GM12878 (cell line): ENCODE results near the gene SLC32A1. TPM values are rescaled to one million over a fixed set of nuclear protein-coding genes. Genes with fewer than 3 reads are reported as not detected.

Source experiments
- ATAC-seq: fragments of 200-7000 bp; cut with Tn5 transposase; 3 replicates; pipeline ENCODE4 v1.9.1; 2020; ENCODE audit warnings: mild to moderate bottlenecking, moderate library complexity
- BruUV-seq: library from RNA; stranded (reverse); fragments of 400-500 nt; replicated peaks from 2 replicates; lab custom pipeline; 2021; lab: Mats Ljungman, UMichigan
- CTCF ChIA-PET: fragments of 300-600 bp; sonication (Branson Sonifier 250); formaldehyde crosslinking; extraction: SDS; loops from one replicate; lab custom pipeline; 2021; ENCODE audit warnings: inconsistent platforms; lab: Yijun Ruan, JAX
- POLR2A ChIA-PET: fragments of 350-600 bp; formaldehyde crosslinking; extraction: SDS; loops from one replicate; lab custom pipeline; 2021; ENCODE audit warnings: inconsistent platforms; lab: Charles Lee
- RAD21 ChIA-PET: fragments of 300-600 bp; sonication (Branson Sonifier 250); formaldehyde crosslinking; loops from one replicate; lab custom pipeline; 2023; ENCODE audit warnings: antibody characterized with exemption; ENCODE audit not compliant: unreplicated experiment; lab: Charles Lee
- SMC1A ChIA-PET: fragments of 300-600 bp; sonication (Branson Sonifier 250); formaldehyde crosslinking; loops from one replicate; lab custom pipeline; 2023; ENCODE audit not compliant: unreplicated experiment, uncharacterized antibody; lab: Charles Lee
- DNase-seq: peaks from one replicate; pipeline ENCODE4 v3.0.0-alpha.2; 2011; ENCODE audit warnings: low read depth, low spot score
- FAIRE-seq: peaks from 3 replicates; lab custom pipeline; 2011; peaks lifted over from hg19 to GRCh38; lab: Jason Lieb, UNC
- H2AFZ ChIP-seq: 2 replicates; pipeline ENCODE4 v1.6.0; 2011; ENCODE audit warnings: low read depth, low read length, control low read depth; ENCODE audit not compliant: control insufficient read depth
- H3K27ac ChIP-seq: 2 replicates; pipeline ENCODE4 v1.5.1; 2011; ENCODE audit warnings: control low read depth; ENCODE audit not compliant: control insufficient read depth, insufficient read depth
- H3K27me3 ChIP-seq, 2 experiments: replicated peaks in 1 of 2; 2 replicates each; pipeline versions ENCODE4 v1.6.0 to v1.6.1; 2011; ENCODE audit warnings: low read length in 1 of 2; ENCODE audit not compliant: control insufficient read depth in 2 of 2, insufficient read depth in 2 of 2
- H3K36me3 ChIP-seq, 2 experiments: 2 replicates each; pipeline ENCODE4 v1.5.1; 2011; ENCODE audit warnings: low read length in 1 of 2; ENCODE audit not compliant: control insufficient read depth in 2 of 2, insufficient read depth in 2 of 2
- H3K4me1 ChIP-seq: 2 replicates; pipeline ENCODE4 v1.6.1; 2011; ENCODE audit warnings: mild to moderate bottlenecking, low read length, moderate library complexity, mixed read lengths; ENCODE audit not compliant: control insufficient read depth, insufficient read depth
- H3K4me2 ChIP-seq: 2 replicates; pipeline ENCODE4 v1.6.0; 2011; ENCODE audit warnings: control low read depth; ENCODE audit not compliant: control insufficient read depth, insufficient read depth
- H3K4me3 ChIP-seq: fragments of 200-600 bp; sonication (generic); 2 replicates; pipeline ENCODE4 v1.5.1; 2016
- H3K79me2 ChIP-seq: 2 replicates; pipeline ENCODE4 v1.6.0; 2011; ENCODE audit warnings: low read length; ENCODE audit not compliant: control insufficient read depth, insufficient read depth
- H3K9ac ChIP-seq: 2 replicates; pipeline ENCODE4 v1.8.0; 2011; ENCODE audit warnings: low read length, control low read depth, mixed read lengths; ENCODE audit not compliant: control insufficient read depth, insufficient read depth
- H3K9me3 ChIP-seq: replicated peaks from 3 replicates; pipeline ENCODE4 v1.5.1; 2011; ENCODE audit warnings: mild to moderate bottlenecking, low read length; ENCODE audit not compliant: control insufficient read depth, insufficient read depth
- H4K20me1 ChIP-seq: 2 replicates; pipeline ENCODE4 v1.6.0; 2011; ENCODE audit not compliant: control insufficient read depth, insufficient read depth
- CHD1 ChIP-seq: IDR thresholded peaks from 2 replicates; pipeline ENCODE4 v1.6.1; 2012; ENCODE audit warnings: low read depth, low read length, improper control_type of control experiment
- EGR1 ChIP-seq, 2 experiments: IDR thresholded peaks; 1 replicate in 1 of 2; 2 replicates in 1 of 2; pipeline ENCODE4 v1.6.1; 2011 to 2012; ENCODE audit warnings: low read depth in 2 of 2, low read length in 2 of 2, borderline replicate concordance in 1 of 2, mild to moderate bottlenecking in 1 of 2, moderate library complexity in 1 of 2
- FOXM1 ChIP-seq: IDR thresholded peaks from 2 replicates; pipeline ENCODE4 v1.6.1; 2012; ENCODE audit warnings: low read depth, mild to moderate bottlenecking, inconsistent platforms, low read length, moderate library complexity
- IRF3 ChIP-seq: fragments of 450-650 bp; IDR thresholded peaks from 2 replicates; pipeline ENCODE4 v1.6.1; 2014; ENCODE audit warnings: mild to moderate bottlenecking
- WRNIP1 ChIP-seq: IDR thresholded peaks from 2 replicates; pipeline ENCODE4 v1.6.1; 2011; ENCODE audit warnings: low read depth, low read length, improper control_type of control experiment, borderline replicate concordance
- WGBS: methylation state at CpG from one replicate; pipeline ENCODE4 v1.1.6; 2016; ENCODE audit warnings: low lambda C conversion rate; ENCODE audit not compliant: insufficient replicate concordance, insufficient coverage; ENCODE audit errors: missing lambda C conversion rate; 5-methylcytosine and 5-hydroxymethylcytosine counted together
- in situ Hi-C: fragments of 300-500 bp; cut with MboI; formaldehyde crosslinking; loops from 9 replicates; pipeline ENCODE4 v1.14.3; 2018; ENCODE audit warnings: mixed read lengths
- intact Hi-C: fragments of 100-400 bp; cut with micrococcal nuclease; formaldehyde crosslinking; loops from one replicate; pipeline ENCODE4 v1.14.2; 2022; ENCODE audit not compliant: unreplicated experiment
- polyA plus RNA-seq, 11 experiments: library from polyadenylated mRNA; depleted of rRNA in 4 of 11; unstranded in 6 of 11; stranded (reverse) in 5 of 11; fragments of >200 nt; fragmentation: Nextera tagmentation in 4 of 11; fragmentation: Illumina TruSeq in 1 of 11; extraction: Ambion mirVana in 4 of 11; extraction: Trizol in 1 of 11; gene quantifications; 1 replicate in 1 of 11; 2 replicates in 10 of 11; pipeline versions ENCODE4 v1.2.1 to v1.2.3, GENCODE V29; 2011 to 2016; ENCODE audit warnings: inconsistent platforms in 2 of 11, missing spikeins in 2 of 11, low read depth in 1 of 11
- small RNA-seq: library from RNA; depleted of rRNA; stranded (forward); fragments of <200 nt; gene quantifications from one replicate; pipeline ENCODE3, GENCODE V24; 2014
- total RNA-seq, 4 experiments: library from RNA; depleted of rRNA in 3 of 4; stranded (reverse); fragments of >200 nt in 3 of 4; fragmentation: Illumina TruSeq in 1 of 4; extraction: Trizol in 1 of 4; gene quantifications; 2 replicates each; pipeline versions ENCODE4 v1.2.1 to v1.2.3, GENCODE V29; 2013 to 2021

Gene SLC32A1
- total and polyA plus RNA-seq, 10 of the 15 experiments (the other 5 are each of a cell fraction or from before 2014, with no cell fraction given), result not detected

GRCh38 chr20:38776363-38776762 lies 52.1 kb downstream of the SLC32A1 start:
- in situ Hi-C loops, result no loop called here
- no peaks in the 10 kb centered on the region for H4K20me1 ChIP-seq
- no peak for DNase-seq
- H3K36me3 ChIP-seq, result peaks cover 2 to 6% of the 10 kb centered on the region in 2 experiments; a peak in 3 of 4 replicates
- no peak overlapping the region for H3K4me3 ChIP-seq
- ChIA-PET RAD21 (no interaction called here), SMC1A (no interaction called here), CTCF (interaction anchor here (0.8 to 1.4 kb wide), 2 partner anchors 116 to 119 kb away, joined by 3 to 5 read pairs; no protein-coding TSS in a partner anchor), POLR2A (interaction anchor here (0.6 kb wide), 1 partner anchor 285 kb away, joined by 3 read pairs; no protein-coding TSS in a partner anchor)
- no peak overlapping the region for H3K4me2 ChIP-seq
- H3K79me2 ChIP-seq, result no peaks in the 10 kb centered on the region
- TF ChIP-seq WRNIP1 (no peak), EGR1 (IDR thresholded peaks at IDR 0.05; ENCODE audit: borderline replicate concordance in 1 of 2, low read depth in 2 of 2, low read length in 2 of 2) (no peak), IRF3 (no peak), CHD1 (no peak), FOXM1 (no peak)
- no peaks in the 10 kb centered on the region for H3K27me3 ChIP-seq
- ATAC-seq, result no peak
- intact Hi-C loops, result no loop called here
- no peaks in the 10 kb centered on the region for H3K9me3 ChIP-seq
- H2AFZ ChIP-seq, result no peak overlapping the region
- H3K27ac ChIP-seq, result no peak overlapping the region
- no peak overlapping the region for H3K9ac ChIP-seq
- BruUV-seq, result no TSS peak
- no peaks in the 10 kb centered on the region for H3K4me1 ChIP-seq
- WGBS, result 7% methylated on average over 11 of the region's 11 CpGs
- no peak for FAIRE-seq

Small RNA genes lying within 50 kb of the gene (small RNA-seq; reads per million reads assigned to genes)
- gene RF00017, result not detected

Other genes with a start within 250 kb of the SLC32A1 start
- gene ADIG, start 143.3 kb upstream of the SLC32A1 start, total RNA-seq (2014; rRNA removed), result not detected in 2 replicates
- not detected in 2 replicates for gene ADIG, start 143.3 kb upstream of the SLC32A1 start, total RNA-seq (2014; rRNA removed; fragmentation: Illumina TruSeq; extraction: Trizol)
- gene ADIG, start 143.3 kb upstream of the SLC32A1 start, total RNA-seq (2021), result not detected in 2 replicates
- gene ADIG, start 143.3 kb upstream of the SLC32A1 start, polyA plus RNA-seq (2011; rRNA removed), result not detected in 2 replicates
- gene ADIG, start 143.3 kb upstream of the SLC32A1 start, polyA plus RNA-seq (2014; fragmentation: Illumina TruSeq; extraction: Trizol), result not detected in 2 replicates
- gene ADIG, start 143.3 kb upstream of the SLC32A1 start, polyA plus RNA-seq (2014; fragmentation: Nextera tagmentation; extraction: Ambion mirVana), result not detected
- gene ADIG, start 143.3 kb upstream of the SLC32A1 start, polyA plus RNA-seq (2014; rRNA removed), result not detected in 2 replicates
- not detected for gene ADIG, start 143.3 kb upstream of the SLC32A1 start, polyA plus RNA-seq (2016; fragmentation: Nextera tagmentation; extraction: Ambion mirVana)
- gene ARHGAP40, start 122.7 kb upstream of the SLC32A1 start, total RNA-seq (2014; rRNA removed), result 0.06 TPM in 1 of 2 replicates, not detected in the other
- gene ARHGAP40, start 122.7 kb upstream of the SLC32A1 start, total RNA-seq (2014; rRNA removed; fragmentation: Illumina TruSeq; extraction: Trizol), result not detected in 2 replicates
- not detected in 2 replicates for gene ARHGAP40, start 122.7 kb upstream of the SLC32A1 start, total RNA-seq (2021)
- gene ARHGAP40, start 122.7 kb upstream of the SLC32A1 start, polyA plus RNA-seq (2011; rRNA removed), result 0.07 and 0.19 TPM in 2 replicates
- not detected in 2 replicates for gene ARHGAP40, start 122.7 kb upstream of the SLC32A1 start, polyA plus RNA-seq (2014; fragmentation: Illumina TruSeq; extraction: Trizol)
- gene ARHGAP40, start 122.7 kb upstream of the SLC32A1 start, polyA plus RNA-seq (2014; fragmentation: Nextera tagmentation; extraction: Ambion mirVana), result not detected
- not detected in 2 replicates for gene ARHGAP40, start 122.7 kb upstream of the SLC32A1 start, polyA plus RNA-seq (2014; rRNA removed)
- not detected for gene ARHGAP40, start 122.7 kb upstream of the SLC32A1 start, polyA plus RNA-seq (2016; fragmentation: Nextera tagmentation; extraction: Ambion mirVana)
- 8.1 and 9.4 TPM in 2 replicates for gene ACTR5, start 24.0 kb downstream of the SLC32A1 start, total RNA-seq (2014; rRNA removed)
- gene ACTR5, start 24.0 kb downstream of the SLC32A1 start, total RNA-seq (2014; rRNA removed; fragmentation: Illumina TruSeq; extraction: Trizol), result 6.0 and 6.2 TPM in 2 replicates
- gene ACTR5, start 24.0 kb downstream of the SLC32A1 start, total RNA-seq (2021), result 8.6 and 8.9 TPM in 2 replicates
- 12.2 and 14.7 TPM in 2 replicates for gene ACTR5, start 24.0 kb downstream of the SLC32A1 start, polyA plus RNA-seq (2011; rRNA removed)
- gene ACTR5, start 24.0 kb downstream of the SLC32A1 start, polyA plus RNA-seq (2014; fragmentation: Illumina TruSeq; extraction: Trizol), result 7.0 and 7.4 TPM in 2 replicates
- 1 to 10 TPM in 1 of 2 experiments, under 1 TPM in 1; 0.52 to 1.7 TPM for gene ACTR5, start 24.0 kb downstream of the SLC32A1 start, polyA plus RNA-seq (2014; fragmentation: Nextera tagmentation; extraction: Ambion mirVana)
- 10.7 and 10.9 TPM in 2 replicates for gene ACTR5, start 24.0 kb downstream of the SLC32A1 start, polyA plus RNA-seq (2014; rRNA removed)
- 10 to 100 TPM in 1 of 2 experiments, 1 to 10 TPM in 1; 9.0 to 12.7 TPM for gene ACTR5, start 24.0 kb downstream of the SLC32A1 start, polyA plus RNA-seq (2016; fragmentation: Nextera tagmentation; extraction: Ambion mirVana)
- gene PPP1R16B, start 81.2 kb downstream of the SLC32A1 start, total RNA-seq (2014; rRNA removed), result 81.0 and 83.9 TPM in 2 replicates
- gene PPP1R16B, start 81.2 kb downstream of the SLC32A1 start, total RNA-seq (2014; rRNA removed; fragmentation: Illumina TruSeq; extraction: Trizol), result 63.2 and 66.5 TPM in 2 replicates
- 89.9 and 90.2 TPM in 2 replicates for gene PPP1R16B, start 81.2 kb downstream of the SLC32A1 start, total RNA-seq (2021)
- gene PPP1R16B, start 81.2 kb downstream of the SLC32A1 start, polyA plus RNA-seq (2011; rRNA removed), result 48.4 and 66.8 TPM in 2 replicates
- gene PPP1R16B, start 81.2 kb downstream of the SLC32A1 start, polyA plus RNA-seq (2014; fragmentation: Illumina TruSeq; extraction: Trizol), result 54.4 and 64.6 TPM in 2 replicates
- gene PPP1R16B, start 81.2 kb downstream of the SLC32A1 start, polyA plus RNA-seq (2014; fragmentation: Nextera tagmentation; extraction: Ambion mirVana), result 10 to 100 TPM; 13.4 to 14.2 TPM
- 61.4 and 61.5 TPM in 2 replicates for gene PPP1R16B, start 81.2 kb downstream of the SLC32A1 start, polyA plus RNA-seq (2014; rRNA removed)
- gene PPP1R16B, start 81.2 kb downstream of the SLC32A1 start, polyA plus RNA-seq (2016; fragmentation: Nextera tagmentation; extraction: Ambion mirVana), result 10 to 100 TPM; 72.2 to 77.5 TPM
- gene FAM83D, start 201.9 kb downstream of the SLC32A1 start, total RNA-seq (2014; rRNA removed), result 21.5 and 21.6 TPM in 2 replicates
- gene FAM83D, start 201.9 kb downstream of the SLC32A1 start, total RNA-seq (2014; rRNA removed; fragmentation: Illumina TruSeq; extraction: Trizol), result 12.7 and 13.6 TPM in 2 replicates
- gene FAM83D, start 201.9 kb downstream of the SLC32A1 start, total RNA-seq (2021), result 16.6 and 18.2 TPM in 2 replicates
- gene FAM83D, start 201.9 kb downstream of the SLC32A1 start, polyA plus RNA-seq (2011; rRNA removed), result 32.4 and 34.8 TPM in 2 replicates
- gene FAM83D, start 201.9 kb downstream of the SLC32A1 start, polyA plus RNA-seq (2014; fragmentation: Illumina TruSeq; extraction: Trizol), result 19.7 and 20.2 TPM in 2 replicates
- 1 to 10 TPM; 4.5 to 6.0 TPM for gene FAM83D, start 201.9 kb downstream of the SLC32A1 start, polyA plus RNA-seq (2014; fragmentation: Nextera tagmentation; extraction: Ambion mirVana)
- 17.4 and 19.1 TPM in 2 replicates for gene FAM83D, start 201.9 kb downstream of the SLC32A1 start, polyA plus RNA-seq (2014; rRNA removed)
- 10 to 100 TPM; 34.1 to 34.2 TPM for gene FAM83D, start 201.9 kb downstream of the SLC32A1 start, polyA plus RNA-seq (2016; fragmentation: Nextera tagmentation; extraction: Ambion mirVana)
- 19.4 and 19.5 TPM in 2 replicates for gene DHX35, start 237.9 kb downstream of the SLC32A1 start, total RNA-seq (2014; rRNA removed)
- 12.7 and 14.2 TPM in 2 replicates for gene DHX35, start 237.9 kb downstream of the SLC32A1 start, total RNA-seq (2014; rRNA removed; fragmentation: Illumina TruSeq; extraction: Trizol)
- gene DHX35, start 237.9 kb downstream of the SLC32A1 start, total RNA-seq (2021), result 13.4 and 15.6 TPM in 2 replicates
- gene DHX35, start 237.9 kb downstream of the SLC32A1 start, polyA plus RNA-seq (2011; rRNA removed), result 18.6 and 21.6 TPM in 2 replicates
- gene DHX35, start 237.9 kb downstream of the SLC32A1 start, polyA plus RNA-seq (2014; fragmentation: Illumina TruSeq; extraction: Trizol), result 18.0 and 21.9 TPM in 2 replicates
- gene DHX35, start 237.9 kb downstream of the SLC32A1 start, polyA plus RNA-seq (2014; fragmentation: Nextera tagmentation; extraction: Ambion mirVana), result 1 to 10 TPM; 4.3 to 4.4 TPM
- 16.0 and 16.1 TPM in 2 replicates for gene DHX35, start 237.9 kb downstream of the SLC32A1 start, polyA plus RNA-seq (2014; rRNA removed)
- gene DHX35, start 237.9 kb downstream of the SLC32A1 start, polyA plus RNA-seq (2016; fragmentation: Nextera tagmentation; extraction: Ambion mirVana), result 10 to 100 TPM; 12.5 to 12.8 TPM